Astrocyte (in vitro differentiated cells and primary cell): ENCODE data around the gene AGT.

Experiments
- CTCF ChIP-seq: IDR thresholded peaks from 2 replicates; pipeline ENCODE4 v1.5.1; 2011; ENCODE audit warnings: low read depth, mild to moderate bottlenecking, inconsistent platforms, low read length, moderate library complexity; ENCODE audit not compliant: insufficient read depth
- EZH2 ChIP-seq: IDR thresholded peaks from 2 replicates; pipeline ENCODE4 v1.6.1; 2012; ENCODE audit warnings: mild to moderate bottlenecking, low read length, inconsistent platforms; ENCODE audit not compliant: insufficient read depth

DNA sequence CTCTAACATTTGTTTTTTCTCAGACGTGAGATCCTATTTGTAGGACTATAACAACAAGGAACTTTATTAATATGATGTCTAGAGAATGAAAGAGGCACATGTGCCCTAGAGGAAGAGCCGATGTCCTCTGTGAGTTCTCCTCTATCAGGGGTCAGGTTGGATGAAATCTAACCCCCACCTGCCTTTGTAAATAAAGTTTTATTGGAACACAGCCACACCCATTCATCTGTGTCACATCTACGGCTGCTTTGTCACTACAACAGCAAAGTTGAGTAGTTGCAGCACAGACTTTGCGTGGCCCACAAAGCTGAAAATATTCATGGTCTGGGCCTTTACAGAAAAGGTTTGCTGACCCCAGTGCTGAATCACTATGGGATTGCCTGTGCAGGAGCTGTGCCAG is 32.7 kb upstream of the AGT start:
- no peak for TF ChIP-seq CTCF
- no peak for TF ChIP-seq EZH2
